ENCODE results near the gene PSMB7.

GRCh38 chr9:124365036-124365435, 50.2 kb downstream of the PSMB7 start:
- TF ChIP-seq POLR2A (IDR thresholded peaks at IDR 0.05): no peak
- TF ChIP-seq, protein P1, sequence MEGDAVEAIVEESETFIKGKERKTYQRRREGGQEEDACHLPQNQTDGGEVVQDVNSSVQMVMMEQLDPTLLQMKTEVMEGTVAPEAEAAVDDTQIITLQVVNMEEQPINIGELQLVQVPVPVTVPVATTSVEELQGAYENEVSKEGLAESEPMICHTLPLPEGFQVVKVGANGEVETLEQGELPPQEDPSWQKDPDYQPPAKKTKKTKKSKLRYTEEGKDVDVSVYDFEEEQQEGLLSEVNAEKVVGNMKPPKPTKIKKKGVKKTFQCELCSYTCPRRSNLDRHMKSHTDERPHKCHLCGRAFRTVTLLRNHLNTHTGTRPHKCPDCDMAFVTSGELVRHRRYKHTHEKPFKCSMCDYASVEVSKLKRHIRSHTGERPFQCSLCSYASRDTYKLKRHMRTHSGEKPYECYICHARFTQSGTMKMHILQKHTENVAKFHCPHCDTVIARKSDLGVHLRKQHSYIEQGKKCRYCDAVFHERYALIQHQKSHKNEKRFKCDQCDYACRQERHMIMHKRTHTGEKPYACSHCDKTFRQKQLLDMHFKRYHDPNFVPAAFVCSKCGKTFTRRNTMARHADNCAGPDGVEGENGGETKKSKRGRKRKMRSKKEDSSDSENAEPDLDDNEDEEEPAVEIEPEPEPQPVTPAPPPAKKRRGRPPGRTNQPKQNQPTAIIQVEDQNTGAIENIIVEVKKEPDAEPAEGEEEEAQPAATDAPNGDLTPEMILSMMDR (IDR thresholded peaks at IDR 0.05): no peak

Data from lower leg skin (tissue), 3 donors.